Parathyroid adenoma (tissue), 2 donors: Measurements from ENCODE around the gene ALG8.

Experiments
- H2AFZ ChIP-seq: fragments of 300-600 bp; sonication (generic); one replicate; pipeline ENCODE4 v1.7.0; 2017; ENCODE audit warnings: antibody characterized with exemption, mild to moderate bottlenecking
- H3K27ac ChIP-seq: fragments of 300-600 bp; sonication (generic); one replicate; pipeline ENCODE4 v1.7.0; 2017
- H3K27me3 ChIP-seq: fragments of 300-600 bp; sonication (generic); one replicate; pipeline ENCODE4 v1.7.0; 2017; ENCODE audit warnings: low read length; ENCODE audit not compliant: control insufficient read depth, insufficient read depth
- H3K36me3 ChIP-seq: fragments of 300-600 bp; sonication (generic); one replicate; pipeline ENCODE4 v1.7.0; 2017; ENCODE audit warnings: low read length; ENCODE audit not compliant: control insufficient read depth, insufficient read depth
- H3K4me1 ChIP-seq: fragments of 300-600 bp; sonication (generic); one replicate; pipeline ENCODE4 v1.7.0; 2017; ENCODE audit warnings: control low read depth
- H3K4me2 ChIP-seq: fragments of 300-600 bp; sonication (generic); one replicate; pipeline ENCODE4 v1.7.0; 2017; ENCODE audit warnings: low read length
- H3K4me3 ChIP-seq: fragments of 300-600 bp; sonication (generic); one replicate; pipeline ENCODE4 v1.7.0; 2017; ENCODE audit warnings: low read depth, low read length
- H3K79me2 ChIP-seq: fragments of 300-600 bp; sonication (generic); one replicate; pipeline ENCODE4 v1.7.0; 2017; ENCODE audit warnings: control low read depth
- H3K9ac ChIP-seq: fragments of 300-600 bp; sonication (generic); one replicate; pipeline ENCODE4 v1.7.0; 2017; ENCODE audit warnings: mild to moderate bottlenecking
- H3K9me3 ChIP-seq: fragments of 300-600 bp; sonication (generic); one replicate; pipeline ENCODE4 v1.7.0; 2017; ENCODE audit warnings: low read length; ENCODE audit not compliant: control insufficient read depth
- TF ChIP-seq, protein P1 (sequence below): fragments of 300-600 bp; sonication (generic); IDR thresholded peaks from one replicate; pipeline ENCODE4 v1.7.0; 2017; ENCODE audit warnings: antibody characterized with exemption, mild to moderate bottlenecking
- donor health status: primary hyperparathyroidism.

Gene ALG8

DNA sequence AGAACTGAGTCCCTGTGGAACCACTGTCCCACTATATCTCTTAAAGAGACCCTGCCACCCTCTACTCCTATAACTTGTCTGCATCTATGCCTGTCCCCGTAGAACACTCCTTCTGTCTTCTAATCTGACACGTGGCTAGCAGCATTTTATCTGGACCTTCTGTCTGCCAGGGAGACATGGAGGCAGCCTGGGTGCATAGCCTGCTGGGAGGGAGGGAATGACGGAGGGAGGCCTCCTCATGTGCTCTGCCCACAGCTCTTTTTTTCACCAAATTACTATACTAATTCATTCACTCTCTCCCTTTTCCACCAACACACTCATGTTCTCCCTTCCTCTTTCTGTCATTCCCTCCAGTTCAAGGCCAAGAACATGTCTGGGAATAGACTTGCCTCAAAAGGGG is 83.3 kb downstream of the ALG8 start:
- no peaks in the 10 kb centered on the region for H3K27me3 ChIP-seq
- no peak overlapping the region for H3K9ac ChIP-seq
- no peaks in the 10 kb centered on the region for H3K36me3 ChIP-seq
- no peak overlapping the region for H3K4me3 ChIP-seq
- peaks cover 3% of the 10 kb centered on the region for H3K4me1 ChIP-seq
- no peaks in the 10 kb centered on the region for H3K9me3 ChIP-seq
- no peak overlapping the region for H2AFZ ChIP-seq
- no peaks in the 10 kb centered on the region for H3K79me2 ChIP-seq
- TF ChIP-seq, protein P1, sequence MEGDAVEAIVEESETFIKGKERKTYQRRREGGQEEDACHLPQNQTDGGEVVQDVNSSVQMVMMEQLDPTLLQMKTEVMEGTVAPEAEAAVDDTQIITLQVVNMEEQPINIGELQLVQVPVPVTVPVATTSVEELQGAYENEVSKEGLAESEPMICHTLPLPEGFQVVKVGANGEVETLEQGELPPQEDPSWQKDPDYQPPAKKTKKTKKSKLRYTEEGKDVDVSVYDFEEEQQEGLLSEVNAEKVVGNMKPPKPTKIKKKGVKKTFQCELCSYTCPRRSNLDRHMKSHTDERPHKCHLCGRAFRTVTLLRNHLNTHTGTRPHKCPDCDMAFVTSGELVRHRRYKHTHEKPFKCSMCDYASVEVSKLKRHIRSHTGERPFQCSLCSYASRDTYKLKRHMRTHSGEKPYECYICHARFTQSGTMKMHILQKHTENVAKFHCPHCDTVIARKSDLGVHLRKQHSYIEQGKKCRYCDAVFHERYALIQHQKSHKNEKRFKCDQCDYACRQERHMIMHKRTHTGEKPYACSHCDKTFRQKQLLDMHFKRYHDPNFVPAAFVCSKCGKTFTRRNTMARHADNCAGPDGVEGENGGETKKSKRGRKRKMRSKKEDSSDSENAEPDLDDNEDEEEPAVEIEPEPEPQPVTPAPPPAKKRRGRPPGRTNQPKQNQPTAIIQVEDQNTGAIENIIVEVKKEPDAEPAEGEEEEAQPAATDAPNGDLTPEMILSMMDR, result no peak
- H3K4me2 ChIP-seq, result no peak overlapping the region
- no peak overlapping the region for H3K27ac ChIP-seq

DNA sequence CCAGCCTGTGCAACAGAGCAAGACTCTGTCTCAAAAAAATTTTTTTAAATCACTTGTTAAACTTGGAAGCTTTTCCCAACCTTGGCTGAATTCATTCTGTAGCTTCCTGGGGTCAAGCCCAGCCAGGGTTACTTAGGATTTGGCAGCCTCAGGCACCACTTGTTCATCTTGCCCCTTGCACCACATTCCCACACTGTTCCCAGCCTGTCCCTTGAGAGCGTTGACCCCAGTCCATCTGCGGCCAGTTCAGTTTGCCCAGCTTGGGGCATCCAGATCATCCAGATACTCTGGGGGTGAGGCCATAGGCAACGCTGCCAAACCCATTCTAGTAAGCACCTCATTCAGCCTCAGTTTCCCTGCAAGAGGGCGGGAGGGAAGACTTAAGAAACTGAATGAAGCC is 84.5 kb downstream of the ALG8 start:
- no peaks in the 10 kb centered on the region for H3K9me3 ChIP-seq
- no peak overlapping the region for H2AFZ ChIP-seq
- TF ChIP-seq, protein P1, result no peak
- no peak overlapping the region for H3K9ac ChIP-seq
- H3K79me2 ChIP-seq, result no peaks in the 10 kb centered on the region
- H3K4me2 ChIP-seq, result no peak overlapping the region
- no peaks in the 10 kb centered on the region for H3K4me1 ChIP-seq
- no peak overlapping the region for H3K4me3 ChIP-seq
- H3K36me3 ChIP-seq, result no peaks in the 10 kb centered on the region
- no peaks in the 10 kb centered on the region for H3K27me3 ChIP-seq
- no peak overlapping the region for H3K27ac ChIP-seq

DNA sequence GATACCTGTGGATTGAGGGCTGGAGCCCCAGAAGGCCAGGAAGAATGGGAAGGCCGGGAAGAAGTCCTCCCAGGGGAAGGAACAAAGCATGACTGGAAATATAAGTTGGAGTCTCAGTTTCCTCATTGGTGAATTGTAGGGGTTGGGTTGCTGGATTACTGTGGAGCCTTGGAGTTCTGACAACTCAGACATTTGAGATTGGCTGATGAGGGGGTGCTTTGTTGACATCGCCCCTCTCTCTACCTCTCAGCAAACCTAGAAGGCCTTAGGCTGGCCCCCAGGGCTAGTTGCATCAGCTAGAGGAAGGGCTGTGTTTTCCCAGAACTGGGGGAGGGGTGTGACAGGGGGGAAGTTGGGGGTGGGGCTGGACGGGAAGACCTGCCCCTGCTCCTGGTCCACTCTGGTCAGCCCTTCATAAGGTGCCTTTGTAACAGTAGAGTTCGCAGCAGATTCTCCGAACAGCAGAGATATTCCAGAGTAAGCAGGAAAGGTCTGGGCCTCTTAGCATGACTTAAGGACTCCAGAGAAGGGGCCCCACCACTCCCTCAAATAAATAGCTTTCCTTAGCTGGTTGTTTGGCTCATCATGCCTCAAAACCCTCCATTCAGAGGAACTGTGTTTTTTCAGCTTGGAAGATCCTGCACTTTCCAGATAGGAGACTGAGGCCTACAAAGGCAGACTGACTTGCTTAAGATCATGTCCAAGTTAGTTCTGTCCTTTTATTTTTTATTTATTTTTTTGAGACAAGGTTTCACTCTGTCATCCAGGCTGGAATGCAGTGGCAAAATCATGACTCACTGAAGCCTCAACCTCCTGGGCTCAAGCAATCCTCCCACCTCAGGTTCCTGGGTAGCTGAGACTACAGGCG is 88.2 kb downstream of the ALG8 start:
- H3K4me1 ChIP-seq, result peaks cover 5% of the 10 kb centered on the region

More for the DNA sequence above, 88.2 kb downstream of the ALG8 start:
- Histone ChIP-seq H2AFZ (no peak overlapping the region), H3K9ac (no peak overlapping the region), H3K36me3 (no peaks in the 10 kb centered on the region), H3K79me2 (no peaks in the 10 kb centered on the region), H3K4me2 (no peak overlapping the region), H3K27ac (no peak overlapping the region), H3K4me3 (no peak overlapping the region), H3K27me3 (no peaks in the 10 kb centered on the region), H3K9me3 (no peaks in the 10 kb centered on the region)
- TF ChIP-seq, protein P1, result no peak
